RCC 7860 (cell line): ENCODE measurements around the gene ATF2.
A peak's percentile ranks its signal among the peaks of the same experiment; 100 is the strongest.

ENCODE experiments used
- DNase-seq: peaks from one replicate; pipeline ENCODE4 v3.0.0-alpha.2; 2015; ENCODE audit warnings: low spot score
- FAIRE-seq: peaks from 2 replicates; lab custom pipeline; 2012; peaks lifted over from hg19 to GRCh38; lab: Jason Lieb, UNC

The ATF2 gene, protein sequence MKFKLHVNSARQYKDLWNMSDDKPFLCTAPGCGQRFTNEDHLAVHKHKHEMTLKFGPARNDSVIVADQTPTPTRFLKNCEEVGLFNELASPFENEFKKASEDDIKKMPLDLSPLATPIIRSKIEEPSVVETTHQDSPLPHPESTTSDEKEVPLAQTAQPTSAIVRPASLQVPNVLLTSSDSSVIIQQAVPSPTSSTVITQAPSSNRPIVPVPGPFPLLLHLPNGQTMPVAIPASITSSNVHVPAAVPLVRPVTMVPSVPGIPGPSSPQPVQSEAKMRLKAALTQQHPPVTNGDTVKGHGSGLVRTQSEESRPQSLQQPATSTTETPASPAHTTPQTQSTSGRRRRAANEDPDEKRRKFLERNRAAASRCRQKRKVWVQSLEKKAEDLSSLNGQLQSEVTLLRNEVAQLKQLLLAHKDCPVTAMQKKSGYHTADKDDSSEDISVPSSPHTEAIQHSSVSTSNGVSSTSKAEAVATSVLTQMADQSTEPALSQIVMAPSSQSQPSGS

GRCh38 chr2:175167792-175168563, at the start of gene ATF2:
ATF2 (minus strand) TSS chr2:175168203; CDS start chr2:175136443, 31,760 bp downstream.
- peak; percentile 97 for FAIRE-seq

GRCh38 chr2:175207741-175208438, 39.9 kb upstream of the ATF2 start:
- no peak for FAIRE-seq
- DNase-seq, result no peak

More at GRCh38 chr2:175167792-175168563, at the start of gene ATF2:
- peak; percentile 98 for DNase-seq

GRCh38 chr2:175206866-175207265, 38.9 kb upstream of the ATF2 start:
- DNase-seq, result no peak
- FAIRE-seq, result no peak

GRCh38 chr2:175205523-175205922, 37.5 kb upstream of the ATF2 start:
- DNase-seq (peak; percentile 31), FAIRE-seq (no peak)

DNA sequence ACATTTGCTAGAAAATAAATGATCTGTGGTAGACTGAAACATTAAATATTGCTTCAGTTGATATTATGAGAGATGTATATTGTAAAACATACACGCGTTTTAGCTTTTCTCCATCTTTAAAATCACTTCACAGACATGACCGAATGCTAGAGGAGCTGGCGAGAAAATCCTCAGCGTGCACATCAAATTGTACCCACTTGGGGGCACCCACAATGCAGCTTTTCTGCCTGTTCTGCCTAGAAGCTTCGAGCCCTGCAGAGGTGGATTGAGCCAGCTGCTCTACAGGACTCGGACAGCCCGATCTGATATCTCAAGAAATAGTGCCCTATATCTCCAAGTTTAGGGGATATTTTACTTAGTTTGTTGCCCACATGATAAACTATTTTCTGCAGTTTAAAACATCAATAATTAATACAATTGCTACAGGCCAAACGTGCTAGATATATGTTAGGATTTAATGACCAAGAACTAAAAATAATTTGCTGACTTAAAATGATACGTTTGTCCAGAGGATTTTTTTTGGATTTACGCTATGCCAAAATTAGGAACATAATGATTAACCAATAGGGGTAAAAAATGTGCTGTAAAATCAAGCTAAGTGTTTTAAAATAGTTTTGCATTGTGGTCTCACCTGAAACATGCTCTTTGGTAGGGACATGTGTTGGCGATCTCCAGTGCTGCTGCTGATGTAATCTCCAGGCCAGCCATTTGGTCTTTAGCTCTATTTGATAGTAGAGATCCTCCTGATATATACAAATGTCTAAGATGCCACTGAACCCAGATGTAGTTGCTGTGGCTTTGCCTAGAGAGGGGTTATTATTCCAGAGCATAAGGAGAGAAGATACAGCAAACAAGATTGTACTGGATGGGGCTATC, 35.9 kb upstream of the ATF2 start:
- DNase-seq (peak; percentile 35), FAIRE-seq (peak; percentile 52)

DNA sequence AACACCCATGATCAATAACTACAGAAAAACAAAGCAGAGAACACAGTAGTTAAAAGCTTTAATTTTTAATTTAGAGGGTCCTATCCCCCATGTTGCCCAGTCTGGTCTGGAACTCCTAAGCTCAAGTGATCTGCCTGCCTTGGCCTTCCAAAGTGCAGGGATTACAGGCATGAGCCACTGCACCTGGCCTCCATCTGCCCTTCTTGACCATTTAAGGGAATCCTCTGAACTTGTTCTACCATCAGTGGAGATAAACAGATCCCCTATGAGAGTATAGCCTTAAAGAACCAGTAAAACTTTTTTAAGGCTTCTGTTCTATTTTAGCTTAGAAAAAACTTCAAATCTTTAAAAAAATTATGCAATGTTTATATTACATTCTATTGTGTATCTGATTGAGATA, 27.0 kb upstream of the ATF2 start:
- no peak for DNase-seq
- no peak for FAIRE-seq

DNA sequence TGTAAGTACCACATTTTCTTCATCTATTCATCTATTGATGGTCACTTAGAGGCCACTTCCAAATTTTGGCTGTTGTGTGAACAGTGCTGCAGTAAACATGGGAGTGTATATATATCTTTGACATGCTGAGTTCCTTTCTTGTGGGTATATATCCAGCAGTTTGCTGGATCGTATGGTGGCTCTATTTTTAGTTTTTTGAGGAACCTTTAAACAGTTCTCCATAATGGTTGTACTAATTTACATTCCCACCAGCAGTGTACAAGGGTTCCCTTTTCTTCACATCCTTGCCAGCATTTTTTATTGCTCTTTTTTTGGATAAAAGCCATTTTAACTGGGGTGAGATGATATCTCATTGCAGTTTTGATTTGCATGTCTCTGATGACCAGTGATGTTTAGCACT, 20.8 kb upstream of the ATF2 start:
- FAIRE-seq (no peak), DNase-seq (no peak)

DNA sequence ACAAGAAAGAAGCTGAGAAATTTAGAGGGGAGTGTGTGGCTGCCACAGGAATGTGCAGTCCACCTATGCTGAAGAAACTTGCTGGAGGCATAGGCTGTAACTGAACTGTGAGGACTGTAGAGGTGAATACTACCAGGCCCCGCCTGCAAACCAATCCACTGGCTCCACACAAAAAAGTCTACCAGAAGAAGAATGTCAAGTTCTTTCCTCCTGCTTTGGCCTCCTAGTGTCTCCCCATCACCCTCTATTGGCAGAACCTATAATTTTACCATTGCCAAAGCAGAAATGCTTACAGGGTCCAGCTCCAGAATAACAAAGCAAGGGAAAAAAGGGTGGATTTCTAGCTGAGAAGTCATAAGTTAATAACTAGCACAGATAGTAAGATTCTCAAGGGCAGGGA, 19.4 kb upstream of the ATF2 start:
- FAIRE-seq (no peak), DNase-seq (peak; percentile 22)

DNA sequence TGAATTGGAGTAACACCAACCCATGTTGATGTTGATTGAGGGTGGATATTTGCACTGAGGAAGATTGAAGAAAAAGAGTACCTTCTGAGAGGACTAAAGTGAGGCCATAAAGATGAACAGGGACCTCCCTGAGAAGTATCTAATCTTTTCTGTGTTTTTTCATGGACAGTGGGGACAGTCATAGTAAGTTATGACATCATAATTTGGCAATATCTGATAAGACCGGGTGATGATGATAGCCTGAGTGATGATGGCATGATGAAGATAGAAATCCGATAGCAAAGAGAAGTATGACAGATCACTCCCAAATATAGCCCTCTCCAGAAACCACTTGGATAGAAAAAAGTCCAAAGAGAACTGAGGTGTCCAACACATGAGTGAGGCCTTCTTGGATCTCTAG, 15.7 kb upstream of the ATF2 start:
- DNase-seq, result no peak
- FAIRE-seq, result no peak

DNA sequence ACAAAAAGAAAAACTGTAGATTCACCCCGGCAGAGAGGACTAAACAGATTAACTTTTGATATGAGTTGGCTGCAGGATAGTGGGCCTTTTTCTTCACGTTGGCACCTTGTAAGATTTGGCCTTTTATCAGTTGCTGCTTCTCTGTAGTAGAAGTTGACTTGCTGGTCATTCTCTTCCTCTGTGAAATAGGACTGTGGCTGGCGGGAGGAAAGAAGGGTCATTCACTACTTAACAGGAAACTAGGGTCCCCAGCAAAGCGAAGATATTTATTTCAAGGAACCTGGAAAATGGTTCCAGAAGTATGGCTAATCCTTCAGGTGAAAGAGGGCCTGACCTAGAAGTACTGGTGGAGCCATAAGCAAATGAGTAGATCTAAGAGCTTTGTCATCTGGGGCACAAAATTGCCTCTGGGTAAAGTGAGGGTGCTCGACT, 13.9 kb upstream of the ATF2 start:
- FAIRE-seq (no peak), DNase-seq (no peak)

GRCh38 chr2:175181104-175181876, 13.3 kb upstream of the ATF2 start, which contains the start of gene ATP5MC3:
ATP5MC3 (minus strand) TSS chr2:175181710; CDS start chr2:175181393, 317 bp downstream.
- DNase-seq (peak; percentile 88), FAIRE-seq (peak; percentile 60)

DNA sequence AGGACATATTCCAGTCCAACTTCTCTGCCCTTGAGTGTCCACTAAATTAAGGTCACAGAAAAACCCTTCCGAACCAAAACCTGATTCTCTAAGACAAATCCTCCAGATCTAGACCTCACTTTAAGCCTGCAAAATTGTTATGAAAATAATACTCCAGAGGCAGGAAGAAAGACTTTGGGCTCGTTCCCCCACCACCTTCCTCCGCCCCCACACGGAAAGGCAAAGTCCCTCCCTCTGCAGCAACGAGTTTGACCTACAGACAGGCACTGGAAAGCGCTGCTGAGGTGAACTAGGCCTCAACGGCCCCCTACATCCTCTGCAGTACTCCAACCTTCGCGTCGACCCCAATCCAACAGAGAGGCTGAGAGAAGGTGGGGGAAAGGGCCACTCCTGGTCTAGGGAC, 12.7 kb upstream of the ATF2 start:
- DNase-seq (peak; percentile 22), FAIRE-seq (no peak)

DNA sequence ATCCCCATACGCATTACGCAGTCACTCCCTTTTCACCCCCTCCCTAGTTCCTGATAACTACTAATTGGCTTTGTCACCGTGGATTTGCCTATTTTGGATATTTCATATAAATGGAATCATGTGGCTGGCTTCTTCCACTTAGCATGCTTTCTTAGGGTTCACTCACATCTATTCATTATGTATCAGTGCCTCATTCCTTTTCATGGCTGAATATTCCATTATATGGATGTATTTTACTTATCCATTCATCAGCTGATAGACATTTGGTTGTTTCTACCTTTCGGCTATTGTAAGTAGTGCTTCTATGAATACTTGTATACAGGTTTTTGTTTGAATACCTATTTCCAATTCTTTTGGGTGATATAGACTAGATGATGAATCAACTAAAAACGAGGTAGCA, 8.6 kb upstream of the ATF2 start:
- DNase-seq (no peak), FAIRE-seq (no peak)

DNA sequence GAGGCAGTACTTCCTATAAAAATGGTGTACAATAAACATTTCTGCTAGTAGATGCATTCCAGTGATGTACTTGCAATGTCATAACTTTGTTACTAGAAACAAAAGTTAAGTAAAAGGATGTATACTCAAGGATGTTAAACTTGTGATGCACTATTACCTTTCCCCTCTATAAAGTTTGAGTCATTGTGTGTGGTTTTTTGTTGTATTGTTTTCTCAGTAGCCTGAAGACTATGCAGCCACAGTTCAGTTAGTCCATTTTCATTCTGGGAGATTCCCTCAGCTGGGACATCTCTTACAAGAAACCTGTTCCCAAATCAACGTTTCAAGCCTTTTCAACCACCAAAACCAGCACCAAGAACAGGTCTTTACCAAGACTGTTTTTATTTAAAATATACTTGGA, 7.9 kb upstream of the ATF2 start:
- FAIRE-seq (no peak), DNase-seq (no peak)

GRCh38 chr2:175175320-175175719, 7.3 kb upstream of the ATF2 start:
- no peak for DNase-seq
- no peak for FAIRE-seq

GRCh38 chr2:175170659-175171304, 2.8 kb upstream of the ATF2 start:
- no peak for DNase-seq
- no peak for FAIRE-seq

DNA sequence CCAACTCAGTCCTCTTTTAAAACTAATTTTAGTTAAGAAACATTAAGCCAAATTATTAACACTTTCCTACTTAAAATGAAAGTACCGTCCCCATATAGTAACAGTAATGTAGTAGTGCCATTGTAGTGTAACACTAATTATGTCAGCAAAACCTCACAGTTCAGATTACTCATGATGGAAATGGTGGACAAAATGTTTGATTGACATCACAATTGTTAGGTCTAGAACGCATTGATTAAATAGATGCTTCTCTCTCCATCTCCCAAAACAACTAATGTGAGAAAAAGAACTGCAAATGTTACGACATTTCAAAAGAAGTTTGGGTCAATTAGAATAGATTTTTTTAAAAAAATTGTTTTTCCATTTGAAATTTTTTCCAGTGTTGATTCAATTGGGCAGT, 1.2 kb upstream of the ATF2 start:
- FAIRE-seq (peak; percentile 17), DNase-seq (no peak)

GRCh38 chr2:175168564-175168945, 552 bp upstream of the ATF2 start:
- no peak for DNase-seq
- no peak for FAIRE-seq
